ENCODE data around the gene ELAVL4.
"Not testable (repeated sequence)": the region's sequence is repeated elsewhere in the genome, so short reads cannot be mapped to it uniquely, and the experiment has no call there.

The ELAVL4 gene

DNA sequence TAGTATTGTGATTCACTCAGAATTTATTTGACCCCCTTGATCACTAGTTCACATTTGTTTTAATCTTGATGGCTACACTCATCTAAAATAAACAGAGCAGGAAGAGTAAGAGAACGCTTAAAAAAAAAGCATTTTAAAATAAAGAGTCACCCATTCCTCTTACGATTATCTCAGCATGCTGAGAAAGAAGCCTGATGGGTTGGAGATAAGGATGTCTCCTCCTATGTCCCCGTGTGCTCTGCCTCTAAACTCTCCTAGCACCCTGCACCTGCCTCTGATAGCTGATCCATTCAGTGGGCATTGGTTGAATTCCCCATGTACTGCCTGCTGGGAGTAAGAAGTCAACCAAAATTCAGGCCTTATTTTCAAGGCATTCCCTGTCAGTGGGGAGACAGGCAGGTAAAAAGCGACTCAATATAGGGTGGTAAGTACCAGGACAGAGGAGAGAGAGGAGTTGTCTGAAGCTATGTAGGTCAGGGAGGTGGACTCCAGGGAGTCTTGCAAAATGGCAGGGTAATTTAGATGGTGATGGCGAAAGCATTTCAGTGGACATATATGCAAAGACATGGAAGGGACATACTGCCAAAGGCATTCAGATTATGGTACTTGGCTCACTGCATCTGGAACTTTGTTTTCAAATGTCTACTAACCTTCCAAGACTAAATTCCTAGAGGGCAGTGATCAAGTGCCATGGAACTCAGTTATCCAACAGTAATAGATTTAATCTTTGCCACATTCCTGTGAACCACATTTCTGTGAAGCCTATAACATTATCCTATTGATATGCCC lies 18.4 kb downstream of the ELAVL4 start:
- DNase-seq = no peak

- DNase-seq = no peak
Observed at GRCh38 chr1:50129201-50129600, 20.5 kb downstream of the ELAVL4 start.

DNA sequence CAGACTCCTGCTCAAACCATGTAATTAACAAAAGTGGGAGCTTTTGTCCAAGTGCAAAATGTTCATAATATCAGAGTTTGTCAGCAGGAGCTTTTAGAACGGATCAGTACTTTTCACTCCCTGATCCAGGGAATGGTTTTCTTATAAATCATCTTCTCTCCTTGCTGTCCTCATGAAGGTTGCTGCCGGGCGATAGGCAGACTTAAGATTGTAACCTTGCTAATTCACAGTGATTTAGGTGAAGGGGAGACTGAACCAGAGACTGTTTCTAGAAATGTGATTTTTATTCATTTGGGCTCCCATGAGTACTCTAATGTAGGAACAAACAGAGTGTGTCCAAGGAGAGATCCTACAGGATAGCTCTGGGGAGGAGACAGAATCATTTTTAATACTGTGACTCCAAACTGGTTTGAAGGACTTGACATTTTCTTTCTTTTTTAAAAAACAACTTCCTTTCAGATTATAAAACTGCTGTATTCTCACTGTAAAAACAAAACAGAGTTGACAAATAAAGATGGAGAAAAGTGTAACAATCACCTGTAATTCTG lies 23.7 kb downstream of the ELAVL4 start:
- no peak for DNase-seq

GRCh38 chr1:50135716-50136115 lies 27.0 kb downstream of the ELAVL4 start:
- DNase-seq = no peak

- no peak for DNase-seq
Observed at GRCh38 chr1:50139339-50140181, 30.8 kb downstream of the ELAVL4 start.

DNA sequence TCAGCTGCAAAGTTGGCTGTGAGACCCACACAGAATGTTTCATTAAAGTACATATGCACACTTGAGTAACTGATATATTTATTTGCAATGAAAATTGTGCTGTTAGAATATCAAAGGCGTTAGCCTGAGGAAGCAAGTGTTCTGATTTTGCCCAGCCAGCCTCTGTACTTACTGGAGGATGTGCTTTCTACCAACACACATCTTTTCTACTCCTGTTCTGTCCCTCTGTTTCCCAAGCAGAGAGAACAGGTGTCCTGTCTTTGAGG lies 31.4 kb downstream of the ELAVL4 start:
- no peak for DNase-seq

GRCh38 chr1:50147191-50147850 lies 38.6 kb downstream of the ELAVL4 start:
- DNase-seq = no peak

DNA sequence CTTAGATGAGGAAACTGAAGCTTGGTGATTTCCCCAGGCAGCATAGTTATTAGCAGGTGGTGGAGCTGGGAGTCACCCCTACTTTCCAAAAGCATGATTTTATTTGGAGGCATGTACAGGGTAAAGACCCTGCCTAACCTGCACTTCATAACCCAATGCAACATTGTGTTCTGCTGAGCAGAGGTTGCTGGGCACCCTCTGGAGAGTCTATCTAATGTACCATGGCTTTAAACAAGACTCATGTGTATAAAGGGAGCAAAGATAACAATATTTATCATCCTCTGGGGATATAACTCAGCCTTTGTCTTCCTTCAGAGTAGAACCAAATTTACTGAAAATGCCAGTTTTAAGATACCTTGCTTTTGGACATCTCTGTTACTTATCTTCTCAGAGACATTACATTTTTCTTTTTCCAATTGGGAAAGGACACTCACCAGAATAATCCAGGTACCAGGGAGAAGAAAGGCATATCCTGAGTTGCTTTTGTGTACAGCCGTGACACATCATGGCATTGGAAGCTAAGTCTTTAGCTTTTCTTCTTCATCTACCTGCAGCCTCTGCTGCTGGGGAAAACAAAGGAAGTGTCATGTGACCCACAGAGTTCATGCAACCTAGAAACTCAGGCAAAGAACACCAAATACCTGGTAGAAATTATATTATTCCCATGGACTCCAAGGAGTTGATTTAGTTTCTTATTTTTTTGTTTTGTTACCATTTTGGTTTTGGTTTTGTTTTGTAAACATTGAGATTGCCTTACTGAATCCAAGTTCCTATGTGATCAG lies 39.6 kb downstream of the ELAVL4 start:
- no peak for DNase-seq

DNA sequence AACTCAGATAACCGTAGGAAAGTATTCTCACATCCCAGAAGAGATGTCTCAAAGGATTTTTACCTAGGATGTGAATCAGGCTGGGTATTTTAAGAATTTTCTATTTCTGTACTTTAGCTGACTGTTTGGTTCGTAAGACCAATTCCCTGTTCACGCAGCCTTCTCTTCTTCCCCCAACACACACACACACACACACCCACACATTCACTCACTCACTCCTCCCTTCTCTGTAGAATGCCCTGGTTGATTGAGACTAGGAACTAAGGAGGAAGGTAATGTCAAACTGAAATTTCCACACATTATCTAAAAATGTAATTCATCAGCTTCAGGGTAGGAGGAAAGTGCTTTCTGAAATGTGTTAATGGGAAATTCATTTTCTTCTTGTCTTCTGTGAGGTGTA lies 43.5 kb downstream of the ELAVL4 start:
- DNase-seq = no peak

DNA sequence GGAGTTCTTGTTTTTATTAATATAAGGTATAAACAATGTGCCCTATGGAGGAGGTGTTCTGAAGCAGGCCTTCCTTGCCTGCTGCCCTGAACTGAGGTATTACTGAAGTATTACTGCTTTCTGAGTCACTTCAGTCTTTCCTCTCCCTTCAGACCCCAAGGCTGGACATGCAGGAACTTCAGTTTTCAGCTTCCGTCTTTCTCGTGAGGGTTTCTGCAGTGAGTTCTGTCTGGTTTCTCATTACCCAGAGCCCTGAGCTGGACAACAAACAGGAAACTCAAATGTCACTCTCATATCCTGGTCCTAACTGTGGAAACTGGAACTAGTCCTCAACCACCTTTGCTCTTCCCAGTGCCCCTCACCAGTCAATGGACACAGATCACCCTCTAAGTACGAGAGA lies 46.8 kb downstream of the ELAVL4 start:
- DNase-seq = no peak

GRCh38 chr1:50156241-50157010 lies 47.7 kb downstream of the ELAVL4 start:
- no peak for DNase-seq

GRCh38 chr1:50157306-50157941 lies 48.7 kb downstream of the ELAVL4 start:
- DNase-seq = no peak

DNA sequence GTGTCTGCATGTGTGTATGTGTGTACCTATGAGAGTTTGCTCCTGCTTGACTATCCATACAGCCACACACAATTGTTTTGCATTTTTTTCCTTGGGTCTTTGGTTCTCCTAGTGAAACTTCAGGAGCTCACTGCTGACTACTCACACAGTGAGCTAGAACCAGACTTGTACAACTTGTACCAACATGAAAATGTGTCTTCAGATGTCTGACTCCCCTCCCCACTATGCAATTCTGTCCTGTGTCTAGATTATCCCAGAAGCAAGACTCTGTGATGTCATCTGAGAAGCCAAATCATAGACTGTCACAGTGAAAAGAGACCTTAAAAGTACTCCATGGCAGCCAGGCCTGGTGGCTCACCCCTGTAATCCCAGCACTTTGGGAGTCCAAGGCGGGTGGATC lies 49.7 kb downstream of the ELAVL4 start:
- DNase-seq = no peak

- no peak for DNase-seq
Observed at GRCh38 chr1:50163680-50164079, 55.0 kb downstream of the ELAVL4 start.

DNA sequence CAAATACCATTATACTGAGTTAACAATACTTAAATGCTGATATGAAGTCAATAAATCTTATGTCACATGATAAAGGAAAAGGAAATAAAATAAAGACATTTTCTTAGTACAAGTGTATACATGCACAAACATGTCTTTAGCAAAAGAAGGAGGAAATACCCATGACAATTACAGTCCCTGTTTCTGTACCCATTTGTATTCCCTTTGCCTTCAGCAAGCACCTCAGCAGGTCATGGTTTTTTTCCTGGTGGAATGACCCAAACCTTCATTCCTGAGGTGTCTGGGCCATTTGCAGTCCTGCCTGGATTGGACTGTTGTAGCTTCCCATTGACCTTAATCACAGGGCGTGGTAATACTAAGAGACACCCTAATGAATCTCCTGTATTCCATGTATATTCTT lies 57.6 kb downstream of the ELAVL4 start:
- not testable (repeated sequence) for DNase-seq

DNA sequence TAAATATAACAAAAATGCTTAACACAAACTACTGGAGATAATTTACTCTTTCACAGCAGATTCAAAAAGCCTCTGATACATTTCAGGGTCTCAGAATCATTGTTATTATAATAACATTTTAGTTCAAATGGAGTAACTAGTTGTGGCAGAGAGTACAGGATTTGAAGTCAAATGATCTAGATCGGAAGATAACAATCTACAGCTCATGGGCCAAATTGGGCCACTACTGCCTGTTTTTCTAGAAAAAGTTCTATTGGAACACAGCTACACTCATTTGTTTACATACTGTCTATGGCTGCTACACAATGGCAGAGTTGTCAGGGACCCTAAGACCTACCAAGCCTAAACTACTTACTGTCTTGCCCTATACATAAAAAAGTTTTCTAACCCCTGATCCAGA lies 63.6 kb downstream of the ELAVL4 start:
- DNase-seq = no peak

DNA sequence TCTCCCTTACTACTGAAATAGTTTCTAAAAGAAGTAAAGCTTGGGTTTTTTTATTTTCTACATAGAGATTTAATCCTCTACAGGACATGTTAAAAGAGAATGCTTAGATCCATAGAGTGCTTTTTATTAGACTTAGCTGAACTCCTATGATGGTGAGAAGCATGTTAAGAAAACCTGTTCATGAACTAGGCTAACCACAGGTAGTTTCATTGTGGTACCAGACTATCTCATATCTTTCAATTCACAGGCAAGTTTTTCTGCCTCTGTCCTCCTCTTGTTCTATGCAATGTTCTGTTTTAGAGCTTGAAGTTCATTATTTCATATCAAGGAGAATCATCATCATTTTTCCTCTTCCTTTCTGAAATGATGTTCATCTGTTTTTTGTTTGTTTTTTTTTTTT lies 65.4 kb downstream of the ELAVL4 start:
- DNase-seq = no peak

DNA sequence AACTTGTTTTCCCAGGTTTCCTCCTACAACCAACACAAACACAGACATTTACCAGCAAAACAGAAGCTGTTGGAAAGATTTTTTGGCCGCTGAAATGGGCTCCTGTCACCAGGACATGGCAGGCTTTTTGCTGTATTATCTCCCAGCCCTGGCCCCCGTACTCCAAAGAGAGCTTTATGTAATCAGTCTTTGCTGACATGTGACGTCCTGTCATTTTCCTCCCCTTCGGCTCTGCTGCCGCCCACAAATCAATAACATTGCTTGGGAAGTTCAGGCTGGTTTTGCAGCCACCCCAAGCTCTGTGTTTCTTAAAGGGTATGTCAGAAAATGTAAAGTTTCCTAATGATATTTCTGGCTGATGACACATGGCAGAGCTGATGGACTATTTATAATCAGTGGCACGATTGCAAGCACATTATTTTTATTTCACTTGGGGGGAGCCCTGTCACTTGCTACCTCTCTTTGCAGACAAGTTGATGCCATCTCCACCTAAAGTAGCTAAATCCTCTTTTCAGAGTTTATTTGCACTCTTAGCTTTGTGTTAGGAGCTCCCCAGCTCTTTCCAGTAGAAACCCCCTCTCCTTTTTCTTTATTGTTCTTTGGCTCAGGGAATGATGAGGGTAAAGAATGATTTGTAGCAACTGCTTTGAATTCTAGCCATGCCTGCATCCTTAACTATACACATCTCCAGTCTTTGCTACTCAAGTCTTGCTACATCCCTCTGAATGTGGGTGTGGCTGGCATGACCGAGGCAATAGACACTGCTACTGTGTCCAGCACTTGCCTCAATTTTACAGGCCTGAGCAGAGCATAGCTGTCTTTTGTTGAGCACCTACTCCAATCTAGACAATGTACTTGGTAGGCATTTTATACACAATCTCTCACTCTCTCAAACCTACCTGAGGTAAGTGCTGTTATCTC lies 67.3 kb downstream of the ELAVL4 start:
- no peak for DNase-seq

DNA sequence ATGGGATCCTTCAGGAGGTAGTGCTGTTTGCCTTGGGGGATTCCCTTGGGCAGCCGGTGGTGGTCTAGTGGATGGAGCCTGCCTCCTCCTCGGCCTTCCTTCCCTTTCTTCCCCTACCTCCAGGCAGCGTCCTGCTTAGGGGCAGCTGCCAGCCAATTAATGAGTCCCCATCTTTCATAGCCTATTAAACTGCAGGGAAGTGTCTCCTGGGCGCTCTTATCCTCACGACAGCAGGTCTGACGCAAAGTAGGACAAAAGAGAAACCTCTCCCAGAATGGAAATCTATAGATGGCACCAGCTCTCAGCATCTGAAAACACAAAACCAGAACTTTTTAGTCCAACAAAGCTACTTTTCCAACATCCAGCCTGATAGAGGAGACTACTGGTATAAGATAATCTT lies 69.3 kb downstream of the ELAVL4 start:
- no peak for DNase-seq

DNA sequence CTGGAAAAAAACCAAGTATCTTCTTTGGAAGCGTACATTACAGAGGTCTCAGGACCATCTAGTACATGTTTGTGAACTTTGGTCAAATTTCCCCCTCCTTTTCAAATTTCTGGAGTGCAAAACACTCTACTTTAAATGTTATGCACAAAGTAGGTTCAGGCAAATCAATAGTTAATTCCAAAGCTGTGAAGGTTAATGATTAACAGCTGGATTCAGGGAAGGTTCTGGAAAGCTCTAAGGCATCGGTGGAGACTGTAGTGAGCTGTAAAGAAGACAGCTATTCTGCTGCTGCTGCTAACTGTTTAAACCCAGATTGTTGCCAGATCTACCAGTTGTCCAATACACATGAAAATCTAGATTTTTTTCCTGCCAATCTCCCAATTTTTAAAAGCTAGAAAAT lies 70.9 kb downstream of the ELAVL4 start:
- no peak for DNase-seq

GRCh38 chr1:50180367-50180766 lies 71.6 kb downstream of the ELAVL4 start:
- DNase-seq = no peak

Measured in GF-D8 (cell line).